HG03175 (cell line): ENCODE data around the gene SLC12A1.
"Not testable (repeated sequence)": the region's sequence is repeated elsewhere in the genome, so short reads cannot be mapped to it uniquely, and the experiment has no call there.

Experiments used
- ATAC-seq: cut with Tn5 transposase; IDR thresholded peaks from one replicate; pipeline ENCODE4 v1.9.1; 2021; ENCODE audit warnings: mild to moderate bottlenecking, moderate library complexity; ENCODE audit not compliant: unreplicated experiment

The SLC12A1 gene

GRCh38 chr15:48304398-48304797, 98.3 kb downstream of the SLC12A1 start:
- ATAC-seq: no peak

- ATAC-seq: no peak
These were observed 100.5 kb downstream of the SLC12A1 start for GRCh38 chr15:48306639-48307038.

DNA sequence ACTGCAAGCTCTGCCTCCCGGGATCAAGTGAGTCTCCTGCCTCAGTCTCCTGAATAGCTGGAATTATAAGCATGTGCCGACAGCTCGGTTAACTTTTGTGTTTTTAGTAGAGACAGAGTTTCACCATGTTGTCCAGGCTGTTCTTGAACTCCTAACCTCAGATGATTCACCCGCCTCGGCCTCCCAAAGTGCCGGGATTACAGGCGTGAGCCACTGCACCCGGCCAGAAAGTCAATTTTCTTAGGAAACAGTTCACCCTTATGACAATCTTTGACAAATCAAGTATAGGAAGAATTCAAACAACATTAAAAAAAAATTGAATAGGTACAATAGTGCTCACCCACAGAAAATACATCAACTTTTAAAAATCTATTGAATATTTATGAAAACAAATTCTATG, 101.5 kb downstream of the SLC12A1 start:
- no peak for ATAC-seq

GRCh38 chr15:48309740-48310139, 103.6 kb downstream of the SLC12A1 start:
- ATAC-seq: no peak

DNA sequence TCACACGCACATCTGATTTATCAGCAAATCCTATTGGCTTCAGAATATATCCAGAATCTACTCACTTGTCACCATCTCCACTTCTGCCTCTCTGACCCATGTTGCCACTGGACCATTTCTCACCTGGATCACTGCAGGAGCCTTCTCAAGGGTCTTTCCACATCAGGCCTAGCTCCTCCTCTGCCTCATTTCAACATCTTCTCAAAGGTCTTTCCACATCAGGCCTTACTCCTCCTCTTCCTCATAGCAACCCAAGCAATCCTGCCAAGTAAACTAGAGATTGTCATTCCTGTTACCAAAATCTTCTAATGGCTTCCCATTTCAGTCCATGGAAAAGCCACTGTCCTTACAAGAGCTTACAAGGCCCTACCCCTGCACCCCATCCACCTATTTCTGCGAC, 107.1 kb downstream of the SLC12A1 start:
- no peak for ATAC-seq

DNA sequence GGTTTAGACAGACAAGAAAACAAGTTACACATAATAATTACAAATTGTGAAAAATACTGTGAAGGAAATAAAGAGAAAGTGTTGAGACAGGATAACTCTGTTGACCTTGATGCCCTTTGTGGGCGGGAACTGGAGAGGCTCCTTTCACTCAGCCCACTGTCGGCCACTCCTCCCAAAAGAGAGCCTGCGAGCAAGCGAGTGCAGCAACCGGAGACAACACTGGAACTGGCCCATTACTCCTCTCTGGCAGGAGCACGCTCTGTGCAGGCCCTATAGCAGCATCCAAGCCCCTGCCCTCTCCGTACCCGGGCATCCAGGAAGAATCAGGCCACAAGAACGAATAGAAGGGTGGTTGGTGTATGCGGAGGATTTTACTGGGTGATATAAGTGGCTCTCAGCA, 108.9 kb downstream of the SLC12A1 start:
- ATAC-seq: no peak

DNA sequence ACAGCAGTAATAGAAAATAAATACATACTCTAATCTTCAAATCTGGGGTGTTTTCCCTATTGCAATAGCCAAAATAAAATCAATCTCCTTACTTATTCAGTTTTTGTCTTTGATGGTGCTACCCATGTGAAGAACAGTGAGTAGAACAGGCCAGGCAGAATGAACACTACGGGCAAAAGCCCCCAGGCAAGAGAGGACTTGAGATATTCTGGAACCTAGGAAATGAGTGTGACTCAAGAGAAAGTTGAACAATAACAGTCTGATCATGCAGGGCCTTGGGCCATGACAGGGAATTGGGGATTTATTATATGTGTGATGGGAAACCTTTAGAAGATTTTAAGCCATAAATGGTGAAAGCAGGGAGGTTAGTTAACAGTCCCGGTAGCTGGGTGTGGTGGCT, 111.1 kb downstream of the SLC12A1 start:
- no peak for ATAC-seq

GRCh38 chr15:48318131-48318530, 112.0 kb downstream of the SLC12A1 start:
- no peak for ATAC-seq

DNA sequence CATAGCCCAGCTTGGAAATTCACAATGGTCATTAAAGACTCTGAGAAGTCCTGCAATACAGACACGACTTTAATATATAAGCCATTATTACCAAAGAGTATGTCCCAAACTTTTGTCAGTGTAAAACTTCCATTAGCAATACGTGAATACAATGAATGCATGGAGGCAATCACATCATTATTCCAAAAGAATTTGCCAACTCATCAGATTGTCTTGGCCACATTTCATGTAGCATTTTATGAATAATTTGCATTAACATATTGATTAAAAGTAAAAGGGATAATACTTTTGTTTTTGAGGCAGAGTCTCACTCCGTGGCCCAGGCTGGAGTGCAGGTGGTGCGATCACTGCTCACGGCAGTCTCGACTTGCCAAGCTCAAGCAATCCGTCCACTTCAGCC, 117.2 kb downstream of the SLC12A1 start:
- ATAC-seq: no peak

- ATAC-seq: no peak
These were observed 118.8 kb downstream of the SLC12A1 start for GRCh38 chr15:48324949-48325348.

GRCh38 chr15:48325400-48325799, 119.3 kb downstream of the SLC12A1 start:
- ATAC-seq: no peak

- ATAC-seq: not testable (repeated sequence)
These were observed 120.1 kb downstream of the SLC12A1 start for GRCh38 chr15:48326180-48326579.

GRCh38 chr15:48330105-48330785, 124.1 kb downstream of the SLC12A1 start:
- no peak for ATAC-seq

GRCh38 chr15:48330855-48331795, 125.0 kb downstream of the SLC12A1 start, which contains the start of gene DUT:
Gene DUT, plus strand, starts transcription at chr15:48331429. Its CDS starts 87 bp downstream, at chr15:48331516.
- ATAC-seq: peak; percentile 78

DNA sequence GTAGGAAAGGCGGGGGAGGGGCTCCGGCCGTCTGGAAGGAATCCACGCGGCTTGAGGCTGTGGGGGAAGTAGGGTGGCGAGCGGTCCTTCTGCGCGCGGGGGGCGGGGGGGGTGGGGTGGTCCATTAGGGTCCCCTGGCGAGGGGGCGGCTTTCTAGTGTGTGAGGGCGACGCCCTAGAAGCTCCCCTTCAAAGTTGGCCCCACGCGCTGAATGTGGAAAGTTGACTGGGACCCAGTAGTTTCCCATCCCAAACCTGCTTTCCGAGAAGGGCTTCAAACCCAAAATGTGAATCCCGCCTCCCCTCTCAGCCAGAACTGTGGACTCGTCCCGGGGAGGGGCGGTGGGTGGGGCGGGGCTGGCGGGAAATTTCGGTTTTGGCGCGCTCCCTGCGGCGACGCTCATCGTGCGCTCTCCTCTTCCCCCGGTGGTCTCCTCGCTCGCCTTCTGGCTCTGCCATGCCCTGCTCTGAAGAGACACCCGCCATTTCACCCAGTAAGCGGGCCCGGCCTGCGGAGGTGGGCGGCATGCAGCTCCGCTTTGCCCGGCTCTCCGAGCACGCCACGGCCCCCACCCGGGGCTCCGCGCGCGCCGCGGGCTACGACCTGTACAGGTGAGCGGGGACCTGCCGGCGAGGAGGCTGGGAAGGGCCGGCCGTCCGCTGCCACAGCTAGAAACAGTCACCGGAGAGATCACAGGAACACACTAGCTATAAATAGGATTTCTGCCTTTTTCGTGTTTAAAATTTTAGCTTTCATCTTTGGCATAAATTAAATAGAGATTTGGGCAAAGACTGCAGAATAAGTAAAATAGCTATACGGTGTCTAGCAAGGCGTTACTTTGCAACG, 125.9 kb downstream of the SLC12A1 start:
- ATAC-seq: peak; percentile 55

DNA sequence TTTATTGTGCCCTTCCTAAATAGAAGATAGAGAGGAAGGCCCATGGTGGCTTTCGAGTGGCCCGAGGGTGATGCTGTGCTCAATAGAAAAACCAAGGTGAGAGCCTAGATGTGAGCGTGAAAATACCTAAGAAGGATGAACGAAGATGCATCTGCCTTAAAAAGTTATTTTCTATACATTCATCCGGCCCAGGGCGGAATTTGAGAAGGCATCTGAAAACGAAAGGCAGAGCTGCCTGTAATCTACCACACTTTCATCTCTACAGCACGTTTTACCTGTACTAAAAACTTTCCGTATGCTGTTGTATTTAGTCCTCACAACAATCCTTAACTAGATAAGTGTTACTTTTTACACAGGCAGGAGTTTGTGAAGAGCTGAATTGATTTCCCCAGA, 126.5 kb downstream of the SLC12A1 start:
- no peak for ATAC-seq

DNA sequence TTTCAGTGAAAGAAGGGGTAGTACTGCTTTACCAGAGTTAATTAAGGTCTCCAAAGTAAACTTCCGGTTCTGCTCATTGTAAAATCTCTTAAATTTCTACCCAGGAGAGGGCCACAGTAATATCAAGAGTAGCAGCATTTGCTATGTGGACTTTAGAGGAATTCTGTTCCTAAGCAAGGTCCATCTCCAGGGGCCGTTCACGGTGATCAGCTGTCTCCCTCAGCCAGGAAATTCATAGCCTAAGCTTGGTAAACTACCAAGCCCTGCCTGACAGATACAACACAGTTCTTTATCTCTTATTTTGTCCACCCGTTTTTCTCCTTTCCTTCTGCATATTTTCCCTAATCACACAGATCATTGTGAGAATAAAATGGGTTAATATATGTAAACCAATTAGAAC, 127.4 kb downstream of the SLC12A1 start:
- no peak for ATAC-seq

- no peak for ATAC-seq
These were observed 128.2 kb downstream of the SLC12A1 start for GRCh38 chr15:48334260-48334659.

GRCh38 chr15:48336940-48337339, 130.8 kb downstream of the SLC12A1 start:
- no peak for ATAC-seq

GRCh38 chr15:48337607-48338006, 131.5 kb downstream of the SLC12A1 start:
- ATAC-seq: no peak

- no peak for ATAC-seq
These were observed 134.0 kb downstream of the SLC12A1 start for GRCh38 chr15:48340111-48340510.
